HG02970 (cell line): ENCODE data around the gene FAM78B.

Experiments
- ATAC-seq: cut with Tn5 transposase; IDR thresholded peaks from one replicate; pipeline ENCODE4 v1.9.1; 2021; ENCODE audit warnings: mild to moderate bottlenecking, moderate library complexity, moderate number of reproducible peaks; ENCODE audit not compliant: unreplicated experiment, low FRiP score

Gene FAM78B

DNA sequence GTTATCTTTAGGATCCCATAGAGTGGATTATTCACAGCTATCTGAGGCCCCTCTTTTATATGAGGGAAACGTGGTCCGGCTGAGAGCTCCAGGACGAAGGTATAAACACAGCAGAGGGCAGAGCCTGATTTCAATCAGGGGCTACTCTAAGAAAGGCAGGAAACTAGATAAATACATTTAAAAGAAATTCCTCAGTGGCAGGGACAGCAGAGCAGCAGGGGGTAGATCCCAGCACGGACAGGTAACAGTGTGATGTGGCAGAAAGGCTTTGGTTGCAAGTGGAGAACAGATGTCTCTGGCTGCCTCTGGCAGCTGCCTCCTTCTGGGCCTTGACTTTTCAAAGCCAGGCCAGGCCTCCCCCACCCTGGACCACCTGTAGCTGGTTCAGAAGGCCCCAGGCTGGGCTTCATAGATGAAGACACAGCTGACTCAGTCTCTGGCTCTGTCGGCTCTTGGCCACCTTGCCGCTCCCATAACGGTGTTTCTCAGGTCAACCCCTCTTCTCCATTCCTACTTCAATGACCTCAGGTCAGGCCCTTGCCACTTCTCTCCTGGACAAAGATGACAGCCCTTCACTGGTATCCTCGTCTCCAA lies 43.8 kb downstream of the FAM78B start:
- no peak for ATAC-seq

DNA sequence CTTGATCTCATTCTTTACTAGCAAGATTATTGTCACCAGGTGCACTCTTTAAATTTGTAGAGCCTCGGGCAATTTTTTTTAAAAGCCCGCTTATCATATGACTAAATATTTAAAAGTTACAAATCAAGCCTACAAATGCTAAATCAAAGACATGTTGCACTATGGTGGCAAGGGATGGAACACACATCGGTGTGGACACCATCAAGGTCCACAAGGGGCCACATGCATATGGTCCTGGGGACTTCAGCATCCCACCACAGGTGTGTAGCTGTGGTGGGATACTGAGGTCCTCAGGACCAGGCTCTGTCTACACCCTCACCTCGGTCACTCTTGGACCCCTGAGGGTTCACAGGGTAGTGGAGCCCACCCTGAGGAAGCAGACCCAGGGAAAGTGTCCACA lies 45.8 kb downstream of the FAM78B start:
- ATAC-seq: no peak

GRCh38 chr1:166120281-166120680 lies 46.5 kb downstream of the FAM78B start:
- no peak for ATAC-seq

DNA sequence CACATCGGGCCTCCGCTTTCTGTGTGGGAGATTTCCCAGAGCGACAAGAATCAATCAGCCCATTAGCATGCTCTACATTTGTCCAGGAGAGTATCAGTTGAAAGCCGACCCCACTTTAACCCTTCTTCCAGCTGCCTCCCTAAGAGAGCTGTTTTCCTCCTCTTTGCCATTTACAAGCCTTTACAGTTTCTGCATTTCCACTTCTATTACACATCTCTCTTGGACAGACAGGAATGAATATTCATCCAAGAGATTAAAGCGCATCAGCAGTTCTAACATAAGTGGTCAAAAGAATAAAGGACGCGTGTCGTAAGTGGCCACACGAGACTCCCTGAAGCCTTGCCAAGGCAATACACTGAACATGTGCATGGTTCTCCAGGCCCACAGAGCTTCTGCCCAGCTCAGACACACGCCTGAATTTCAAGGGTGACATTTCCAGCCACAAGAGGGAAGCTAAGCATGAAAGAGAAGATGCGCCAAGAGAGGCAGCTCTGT lies 47.3 kb downstream of the FAM78B start:
- ATAC-seq: no peak

DNA sequence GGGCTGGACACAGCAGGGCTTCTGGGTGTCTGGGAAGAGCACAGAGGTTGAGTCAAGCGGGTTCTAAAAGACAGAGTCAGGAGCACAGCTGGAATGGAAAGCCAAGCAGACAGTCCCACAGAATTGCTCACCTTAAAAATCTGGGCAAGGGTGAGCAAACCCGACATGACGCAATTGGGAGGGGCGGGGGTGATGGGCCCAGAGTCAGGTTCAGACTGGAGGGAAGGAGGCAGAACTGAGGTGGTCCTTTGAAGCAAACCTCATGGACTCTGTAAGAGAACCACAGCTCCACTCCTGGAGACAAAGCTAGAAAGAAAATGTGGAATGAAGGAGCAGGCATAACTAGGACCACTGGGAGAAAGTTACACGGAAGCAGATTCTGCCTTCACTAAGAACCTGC lies 49.0 kb downstream of the FAM78B start:
- no peak for ATAC-seq

- no peak for ATAC-seq
These were observed 50.8 kb downstream of the FAM78B start for GRCh38 chr1:166116026-166116425.

- ATAC-seq: no peak
These were observed 52.4 kb downstream of the FAM78B start for GRCh38 chr1:166114419-166114818.

DNA sequence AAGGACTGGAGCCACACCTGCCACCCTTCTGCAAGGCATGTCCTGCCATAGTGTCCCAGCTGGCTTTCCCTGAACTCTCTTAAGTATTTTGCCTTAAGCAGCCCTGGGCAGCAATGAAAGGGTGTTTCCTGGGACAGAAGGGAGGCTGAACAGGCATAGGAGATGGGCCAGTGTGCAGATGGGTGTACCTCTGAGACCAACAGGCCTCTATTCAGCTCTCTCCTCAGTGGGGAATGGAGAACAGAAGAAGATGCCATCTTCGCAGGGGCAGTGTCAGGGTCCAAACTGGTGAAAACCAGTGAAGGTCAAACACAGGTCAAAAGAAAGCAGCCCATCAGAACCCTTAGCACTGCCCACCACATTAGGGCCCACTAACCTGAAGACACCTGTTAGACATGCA lies 53.2 kb downstream of the FAM78B start:
- ATAC-seq: no peak

- no peak for ATAC-seq
These were observed 53.8 kb downstream of the FAM78B start for GRCh38 chr1:166113031-166113430.

- ATAC-seq: no peak
These were observed 54.4 kb downstream of the FAM78B start for GRCh38 chr1:166112425-166112824.

- no peak for ATAC-seq
These were observed 55.4 kb downstream of the FAM78B start for GRCh38 chr1:166111430-166111829.

- ATAC-seq: no peak
These were observed 76.6 kb downstream of the FAM78B start for GRCh38 chr1:166090244-166090643.

- ATAC-seq: no peak
These were observed 77.0 kb downstream of the FAM78B start for GRCh38 chr1:166089804-166090203.

DNA sequence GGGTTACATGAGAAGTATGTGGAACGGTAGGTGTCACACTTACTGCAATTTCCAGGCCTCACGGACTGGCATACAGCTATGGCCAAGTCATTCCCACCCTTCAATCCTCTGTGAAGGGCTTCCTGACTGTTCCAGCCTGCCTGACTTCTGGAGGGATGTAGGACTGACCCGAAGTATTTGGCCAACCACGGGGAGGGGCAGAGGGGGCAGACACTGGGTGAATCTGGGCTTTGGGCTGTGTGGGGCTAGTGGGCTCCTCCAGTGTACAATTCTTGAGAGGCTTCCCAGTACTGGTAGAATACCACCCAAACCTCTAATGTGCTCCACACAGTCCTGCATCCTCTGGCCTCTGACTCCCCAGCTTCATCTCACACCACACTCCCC lies 78.2 kb downstream of the FAM78B start:
- ATAC-seq: no peak

DNA sequence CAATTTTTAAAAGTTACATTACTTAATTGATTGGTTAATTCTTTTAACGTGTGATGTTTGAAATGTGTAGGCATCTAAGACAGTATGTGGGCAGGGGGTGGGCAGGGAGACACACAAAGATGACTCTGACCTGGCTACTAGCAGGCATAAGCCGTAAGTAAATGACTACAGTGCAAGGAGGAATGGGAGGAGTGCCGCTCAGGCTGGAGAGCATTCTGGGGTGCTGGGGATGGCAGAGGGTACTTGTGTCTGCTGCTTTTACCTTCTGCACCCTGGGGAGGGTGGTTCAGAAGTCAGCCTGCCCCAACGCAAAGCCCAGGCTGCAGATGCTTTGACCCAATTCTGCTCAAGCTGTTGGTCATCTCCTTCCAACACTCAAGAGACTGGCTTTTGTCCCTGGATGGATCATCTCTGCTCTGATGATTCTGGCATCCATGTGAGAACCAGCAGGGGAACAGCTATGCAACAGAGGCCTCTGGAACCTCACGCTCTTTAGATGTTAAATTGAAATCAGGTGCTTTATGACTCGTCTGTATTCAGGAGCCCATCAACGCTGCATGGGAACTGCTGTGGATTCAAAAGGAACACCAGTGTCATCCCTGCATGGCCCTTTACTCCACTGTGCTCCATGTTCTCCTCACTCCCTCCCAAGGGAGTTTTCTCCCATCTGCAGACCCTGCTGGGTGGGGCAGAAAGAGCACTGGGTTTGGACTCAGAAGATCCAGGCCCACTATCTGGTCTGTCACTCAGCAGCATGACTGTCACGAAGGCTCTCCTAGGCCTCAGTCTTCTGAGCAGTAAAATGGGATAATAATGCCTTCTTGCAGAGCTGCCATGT lies 78.8 kb downstream of the FAM78B start:
- no peak for ATAC-seq

- ATAC-seq: no peak
These were observed 80.5 kb downstream of the FAM78B start for GRCh38 chr1:166086113-166086883.

DNA sequence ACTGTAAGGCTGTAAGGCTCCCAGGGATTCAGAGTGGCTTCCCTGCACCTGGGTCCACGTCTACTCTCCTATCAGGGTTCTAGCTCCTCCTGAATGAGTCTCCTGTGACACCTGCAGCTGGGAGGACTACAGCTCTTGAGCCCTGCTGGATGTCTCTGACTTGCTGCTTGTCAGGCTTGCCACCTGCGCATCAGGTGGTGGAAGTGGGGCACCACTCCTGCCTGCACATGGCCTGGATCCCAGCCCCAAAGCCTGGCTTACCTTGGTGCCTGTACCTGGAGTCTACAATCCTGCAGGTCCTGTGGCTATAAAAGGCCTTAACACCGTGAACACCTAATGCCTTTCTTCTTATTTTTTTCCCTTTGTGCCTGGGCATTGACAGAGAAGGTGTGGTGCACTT lies 82.2 kb downstream of the FAM78B start:
- no peak for ATAC-seq

DNA sequence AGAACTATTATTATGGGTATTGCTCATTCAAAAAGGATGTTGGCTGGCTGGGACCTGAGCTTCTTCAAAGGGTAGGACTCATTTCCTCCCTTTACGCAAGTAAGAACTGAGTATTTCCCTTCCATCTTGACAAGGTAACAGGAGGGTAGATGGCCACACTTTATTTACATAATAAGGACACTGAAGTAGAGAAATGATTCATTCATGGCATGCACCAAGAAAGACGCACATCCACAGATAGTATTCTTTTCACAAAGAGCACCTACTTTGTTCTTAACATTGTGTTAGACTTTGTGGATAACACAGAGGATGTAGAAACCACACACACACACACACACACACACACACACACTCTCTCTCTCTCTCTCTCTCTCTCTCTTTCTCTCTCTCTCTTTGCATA lies 82.9 kb downstream of the FAM78B start:
- ATAC-seq: peak; percentile 41

- ATAC-seq: no peak
These were observed 84.2 kb downstream of the FAM78B start for GRCh38 chr1:166082601-166083000.

DNA sequence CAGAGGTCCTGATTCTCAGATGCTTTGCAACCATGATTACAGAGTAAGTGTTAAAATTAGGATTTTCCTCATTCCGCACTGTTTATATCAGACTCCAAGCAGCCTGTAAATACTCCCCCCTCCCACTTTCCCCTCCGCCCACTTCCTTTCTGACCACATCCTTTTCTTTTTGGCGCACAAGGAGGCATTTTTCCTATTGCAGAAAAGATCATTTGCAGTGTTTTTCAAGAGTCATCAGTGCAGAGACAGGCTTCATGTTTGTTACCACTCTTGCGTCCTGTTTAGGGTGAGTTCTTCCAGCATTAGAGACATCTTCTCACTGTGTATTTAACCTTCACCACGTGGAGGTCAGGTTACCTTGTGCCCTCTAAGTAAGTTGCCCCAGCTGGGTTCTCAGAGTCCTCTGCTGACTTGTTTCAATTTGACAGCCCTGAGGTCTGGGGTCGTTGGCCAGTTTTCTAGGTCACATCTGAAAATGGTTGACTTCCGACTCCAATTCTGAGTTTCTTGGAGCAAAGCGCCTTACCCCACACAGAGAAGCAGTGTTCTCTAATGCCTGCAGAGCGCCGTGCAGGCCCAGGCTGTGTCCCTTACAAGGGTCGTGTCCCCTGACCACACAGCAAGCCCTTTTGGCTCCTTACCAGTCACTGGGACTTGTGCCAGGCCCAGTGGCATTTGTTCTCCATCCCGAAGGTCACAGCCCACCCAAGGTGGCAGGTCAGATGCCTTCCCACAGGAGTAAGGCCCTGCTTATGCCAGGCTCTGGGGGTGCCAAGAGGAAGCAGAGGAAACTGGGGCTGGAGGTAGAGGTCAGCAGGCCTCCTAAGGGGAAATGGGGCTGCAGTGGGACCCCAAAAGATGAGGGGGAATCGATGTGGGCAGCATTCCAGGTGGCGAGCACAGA lies 85.6 kb downstream of the FAM78B start:
- ATAC-seq: no peak
